DMS 273 (cell line): Measurements from ENCODE around the gene MX2.

ENCODE experiments used
- DNase-seq: peaks from one replicate; lab custom pipeline; 2025; ENCODE audit not compliant: unreplicated experiment; lab: John Stamatoyannopoulos, UW

MX2 gene

DNA sequence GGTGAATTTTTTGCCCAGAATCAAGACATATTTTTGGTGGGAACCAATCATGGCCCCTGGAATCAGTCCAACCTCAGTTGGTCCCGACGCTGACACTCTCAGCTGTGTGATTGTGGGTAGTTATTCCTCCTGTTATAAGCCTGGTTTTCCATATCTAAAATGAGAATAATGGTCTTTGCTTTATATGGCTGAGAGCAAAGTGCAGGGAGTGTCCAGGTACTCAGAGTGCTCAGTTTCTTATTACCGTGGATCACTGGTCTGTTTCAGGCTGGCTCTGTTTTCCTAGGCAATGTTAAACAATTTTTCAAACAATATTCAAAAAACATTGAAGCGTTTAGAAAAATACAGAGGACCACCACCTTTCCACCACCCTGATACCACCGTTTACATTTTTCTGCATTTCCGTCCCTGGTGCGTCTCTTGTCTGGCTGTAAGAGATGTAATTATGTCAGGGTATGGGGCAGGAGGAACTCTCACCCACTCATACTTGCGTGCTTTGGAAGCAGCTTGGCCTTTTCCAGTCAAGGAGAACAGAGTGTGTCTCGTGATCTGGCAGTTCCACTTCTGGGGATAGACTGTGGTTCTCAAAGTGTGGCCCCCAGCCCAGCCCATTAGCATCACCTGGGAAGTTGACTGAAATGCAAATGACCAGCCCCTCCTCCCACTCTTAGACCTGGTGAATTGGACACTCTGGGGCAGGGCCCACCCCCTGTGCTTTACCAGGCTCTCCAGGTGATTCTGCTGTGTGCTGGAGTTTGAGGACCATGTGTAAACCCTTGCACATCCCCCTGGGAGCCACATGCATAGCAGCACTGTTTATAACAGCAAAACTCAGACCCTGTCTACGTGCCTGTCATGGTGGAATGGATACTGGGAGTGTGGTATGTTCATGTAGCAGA is 71.0 kb downstream of the MX2 start:
- DNase-seq: no peak

GRCh38 chr21:41433566-41433965 is 71.7 kb downstream of the MX2 start:
- DNase-seq: no peak

GRCh38 chr21:41435706-41436105 is 73.9 kb downstream of the MX2 start:
- no peak for DNase-seq

DNA sequence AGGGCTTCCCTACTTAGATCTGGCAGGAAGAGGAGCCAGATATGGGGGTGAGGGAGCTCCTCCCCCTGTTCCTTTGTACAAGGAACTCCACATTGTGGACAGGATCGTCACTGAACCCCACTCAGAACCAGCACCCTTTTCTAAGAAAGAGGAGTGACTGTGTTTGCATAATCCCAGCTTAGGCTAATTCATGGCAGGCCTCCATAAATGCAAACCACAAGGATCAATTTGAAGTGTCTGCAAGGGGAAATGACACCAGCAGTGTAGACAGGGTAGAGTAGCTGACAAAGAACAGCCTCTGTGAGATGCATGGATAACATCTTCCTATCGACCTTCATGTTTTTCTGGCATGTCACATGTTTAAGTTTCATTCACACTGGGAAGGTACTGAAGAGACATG is 75.9 kb downstream of the MX2 start:
- no peak for DNase-seq

DNA sequence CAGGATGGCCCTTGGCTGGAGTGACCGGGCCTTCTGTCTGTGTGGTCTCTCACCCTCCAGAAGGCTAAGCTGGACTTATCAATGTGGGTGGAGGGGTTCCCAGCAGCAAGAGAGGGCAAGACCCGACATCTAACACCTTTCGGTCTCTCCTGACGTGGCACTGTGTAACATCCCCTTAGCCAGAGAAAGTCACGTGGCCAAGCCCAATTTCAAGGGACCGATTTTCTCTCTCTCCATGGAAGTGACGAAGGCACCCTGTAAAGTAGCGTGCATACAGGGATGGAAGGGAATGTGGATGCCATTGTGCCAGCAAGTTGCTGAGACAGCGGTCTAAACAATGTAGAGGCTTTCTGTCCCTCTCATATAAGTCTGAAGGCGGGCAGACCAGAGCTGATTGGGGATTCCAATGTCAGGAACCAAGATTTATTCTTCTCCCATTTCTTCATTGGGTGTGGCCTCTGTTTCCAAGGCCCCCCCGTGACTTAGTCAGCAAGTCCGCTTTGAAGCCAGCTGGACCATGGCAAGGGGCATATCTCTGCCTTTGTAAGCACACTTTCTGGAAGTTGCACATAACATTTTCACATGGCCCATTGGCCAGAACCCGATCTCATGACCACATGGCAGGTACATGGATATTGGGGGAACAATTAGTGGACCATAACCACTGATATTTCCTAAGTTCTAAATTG is 76.7 kb downstream of the MX2 start:
- DNase-seq: no peak

DNA sequence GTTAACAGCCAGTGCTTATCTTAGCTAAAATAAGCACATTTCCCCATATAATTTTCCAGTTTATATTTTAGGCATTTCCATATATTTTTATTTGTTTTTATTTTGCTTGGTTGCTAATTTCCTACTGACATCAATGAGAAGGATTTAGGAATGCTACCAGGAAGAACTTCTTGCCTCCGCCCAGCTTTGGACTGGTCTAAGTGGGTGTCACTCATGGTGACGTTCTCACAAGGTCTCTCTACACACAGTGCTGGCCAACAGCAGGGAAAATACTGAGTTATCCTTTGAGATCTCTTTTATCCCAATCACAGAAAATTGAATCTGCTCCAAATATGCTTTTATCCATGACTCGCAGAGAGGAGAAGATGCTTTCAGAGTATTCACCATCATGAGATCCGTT is 77.4 kb downstream of the MX2 start:
- no peak for DNase-seq

DNA sequence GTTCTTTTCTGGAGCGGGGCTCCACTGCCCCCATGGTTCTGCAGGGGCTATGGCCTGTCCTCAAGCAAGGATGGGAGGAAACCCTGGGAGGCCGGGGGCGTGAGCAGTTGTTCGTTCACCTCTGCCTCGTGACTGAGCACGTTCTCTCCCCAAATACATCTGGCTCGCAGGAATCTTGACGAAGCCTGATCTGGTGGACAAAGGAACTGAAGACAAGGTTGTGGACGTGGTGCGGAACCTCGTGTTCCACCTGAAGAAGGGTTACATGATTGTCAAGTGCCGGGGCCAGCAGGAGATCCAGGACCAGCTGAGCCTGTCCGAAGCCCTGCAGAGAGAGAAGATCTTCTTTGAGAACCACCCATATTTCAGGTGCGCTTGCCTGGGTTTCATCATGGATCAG is 79.7 kb downstream of the MX2 start:
- no peak for DNase-seq

- DNase-seq: no peak
These were observed 80.8 kb downstream of the MX2 start for GRCh38 chr21:41442481-41443186.

GRCh38 chr21:41443562-41443961 is 81.7 kb downstream of the MX2 start:
- no peak for DNase-seq

GRCh38 chr21:41444703-41445464 is 83.1 kb downstream of the MX2 start:
- DNase-seq: no peak

DNA sequence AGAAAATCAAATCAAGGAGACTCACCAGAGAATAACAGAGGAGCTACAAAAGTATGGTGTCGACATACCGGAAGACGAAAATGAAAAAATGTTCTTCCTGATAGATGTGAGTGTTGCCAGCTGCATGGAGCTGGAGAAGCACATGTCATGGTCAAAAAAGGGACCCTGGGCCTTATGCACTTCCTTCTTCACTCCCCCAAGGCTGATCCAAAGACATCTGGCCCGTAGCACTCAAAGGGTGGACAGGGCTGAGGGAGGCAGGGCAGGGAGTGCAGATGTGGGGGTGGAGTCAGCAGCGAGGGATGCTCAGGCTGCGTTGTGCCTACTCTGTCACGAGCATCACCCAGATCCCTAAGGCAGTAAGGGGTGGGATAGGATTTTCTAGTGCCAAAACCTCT is 83.6 kb downstream of the MX2 start:
- no peak for DNase-seq

DNA sequence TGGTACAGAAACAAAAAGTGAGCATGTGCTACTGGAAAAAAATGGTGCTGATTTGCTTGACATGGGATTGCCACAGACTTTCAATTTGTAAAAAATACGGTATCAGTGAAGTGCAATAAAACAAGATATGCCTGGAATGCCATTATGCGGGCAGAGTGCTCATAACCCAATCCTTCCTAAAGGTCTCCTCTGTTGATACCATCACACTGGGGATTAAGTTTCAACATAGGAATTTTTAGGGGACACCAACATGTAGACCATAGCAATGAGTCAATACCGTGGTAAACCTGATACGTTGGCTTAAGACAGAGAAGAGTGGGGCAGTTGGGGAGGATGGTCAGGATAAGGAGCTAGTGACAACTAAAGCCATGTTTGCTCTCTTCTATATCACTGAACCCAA is 84.8 kb downstream of the MX2 start:
- no peak for DNase-seq

GRCh38 chr21:41447356-41447755 is 85.5 kb downstream of the MX2 start:
- DNase-seq: no peak

DNA sequence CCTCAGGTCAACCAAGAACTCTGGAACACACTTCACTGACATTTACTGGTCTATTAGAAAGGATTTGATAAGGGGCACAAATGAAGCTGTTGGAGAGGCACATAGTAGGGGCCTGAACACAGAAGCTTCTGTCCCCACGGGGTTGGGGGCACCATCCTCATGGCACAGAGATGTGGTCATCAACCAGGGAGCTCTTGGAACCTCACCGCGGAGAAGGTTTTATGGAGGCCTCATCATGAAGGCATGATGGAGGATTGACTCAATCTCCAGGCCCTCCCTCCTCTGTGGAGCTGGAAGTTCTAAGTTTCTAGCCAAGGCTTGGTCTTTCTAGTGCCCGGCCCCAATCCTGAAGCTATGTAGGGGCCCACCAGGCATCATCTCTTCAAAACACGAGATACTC is 87.8 kb downstream of the MX2 start:
- no peak for DNase-seq

DNA sequence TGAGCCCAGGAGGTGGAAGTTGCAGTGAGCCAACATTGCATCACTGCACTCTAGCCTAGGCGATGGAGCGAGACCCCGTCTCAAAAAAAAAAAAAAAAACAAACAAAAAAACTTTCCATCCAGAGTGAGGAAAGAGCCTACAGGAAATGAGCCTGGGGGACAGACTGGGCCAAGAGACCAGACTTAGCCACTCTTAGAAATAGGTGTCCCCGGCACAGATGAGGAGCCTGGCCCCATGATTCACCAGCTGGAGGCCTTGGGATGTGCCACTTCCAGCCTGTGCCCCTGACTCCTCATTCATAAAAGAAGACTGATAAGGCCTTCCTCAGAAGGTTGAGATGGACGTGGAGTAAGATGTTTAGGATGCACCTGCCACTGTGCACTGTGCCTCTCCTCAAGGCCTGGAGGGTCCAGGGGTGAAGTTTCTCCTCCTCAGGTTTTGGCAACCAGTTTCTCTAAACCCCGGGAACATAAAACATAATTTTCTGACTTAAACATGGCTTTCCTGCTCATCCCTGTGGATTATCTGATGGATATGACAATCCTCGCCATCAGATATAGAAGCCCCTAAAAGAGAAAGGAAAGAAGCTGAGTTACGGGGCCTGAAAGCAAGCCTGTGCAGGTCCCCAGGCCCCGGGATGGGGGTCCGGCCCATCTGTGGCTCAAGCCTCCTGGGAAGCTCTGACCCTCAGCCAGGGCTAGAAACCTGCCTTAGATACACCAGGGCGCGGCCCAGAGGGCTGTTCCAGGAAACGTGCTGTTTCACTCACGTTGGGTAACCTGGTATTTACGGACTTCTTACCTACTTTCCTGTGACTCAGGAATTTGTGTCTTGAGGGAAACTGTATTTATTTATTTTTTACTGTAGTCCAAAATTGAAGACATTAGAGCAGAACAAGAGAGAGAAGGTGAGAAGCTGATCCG is 90.2 kb downstream of the MX2 start:
- no peak for DNase-seq

- DNase-seq: no peak
These were observed 91.4 kb downstream of the MX2 start for GRCh38 chr21:41453198-41453597.

DNA sequence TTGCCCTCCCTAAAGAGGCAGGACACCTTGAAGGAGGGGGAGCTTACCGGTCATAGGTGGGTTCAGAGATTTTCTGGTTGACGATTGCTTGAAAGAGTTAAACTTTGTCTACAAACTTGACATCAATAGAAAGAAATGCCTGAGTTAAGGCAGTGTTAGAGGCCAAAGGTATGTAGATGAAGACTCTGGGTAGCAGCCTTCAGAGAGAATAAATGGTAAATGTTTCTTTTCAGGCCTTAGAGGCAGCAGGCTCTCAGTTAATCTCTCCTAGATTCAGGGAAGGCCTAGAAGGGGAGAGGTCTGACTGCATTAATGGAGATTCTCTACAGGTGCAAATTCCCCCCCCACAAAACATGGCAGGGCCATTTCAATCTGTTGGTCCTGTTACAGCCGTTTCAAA is 91.9 kb downstream of the MX2 start:
- DNase-seq: no peak

DNA sequence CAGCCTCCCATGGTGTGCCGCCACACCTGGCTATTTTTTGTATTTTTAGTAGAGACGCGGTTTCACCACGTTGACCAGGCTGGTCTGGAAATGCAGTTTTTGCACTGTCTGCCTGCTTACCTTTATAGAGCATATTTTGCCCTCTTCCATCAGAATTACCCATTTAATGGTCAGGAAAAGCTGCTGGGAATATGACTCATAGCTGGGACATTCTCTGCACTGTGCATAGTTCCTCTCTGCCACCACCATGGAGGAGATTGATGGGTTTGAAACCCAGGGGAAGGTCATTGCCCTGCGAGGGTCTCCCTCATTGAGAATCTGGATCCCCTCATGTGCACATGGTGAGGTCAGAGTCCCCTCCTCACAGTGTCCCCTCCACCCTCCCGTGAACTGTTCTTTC is 96.3 kb downstream of the MX2 start:
- DNase-seq: no peak

DNA sequence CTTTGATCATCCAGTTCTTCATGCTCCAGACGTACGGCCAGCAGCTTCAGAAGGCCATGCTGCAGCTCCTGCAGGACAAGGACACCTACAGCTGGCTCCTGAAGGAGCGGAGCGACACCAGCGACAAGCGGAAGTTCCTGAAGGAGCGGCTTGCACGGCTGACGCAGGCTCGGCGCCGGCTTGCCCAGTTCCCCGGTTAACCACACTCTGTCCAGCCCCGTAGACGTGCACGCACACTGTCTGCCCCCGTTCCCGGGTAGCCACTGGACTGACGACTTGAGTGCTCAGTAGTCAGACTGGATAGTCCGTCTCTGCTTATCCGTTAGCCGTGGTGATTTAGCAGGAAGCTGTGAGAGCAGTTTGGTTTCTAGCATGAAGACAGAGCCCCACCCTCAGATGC is 96.7 kb downstream of the MX2 start:
- DNase-seq: no peak
